H9 (cell line): Measurements from ENCODE around the gene DACH1. TPM values are rescaled to one million over a fixed set of nuclear protein-coding genes. Genes with fewer than 3 reads are reported as not detected.

Experiments used
- DNase-seq: peaks from one replicate; pipeline ENCODE4 v3.0.0-alpha.2; 2017
- H2AFZ ChIP-seq: one replicate; pipeline ENCODE4 v1.6.1; 2013; ENCODE audit warnings: mild to moderate bottlenecking, low read length, control low read depth, moderate library complexity
- H2AK5ac ChIP-seq: 2 replicates; pipeline ENCODE4 v1.6.1; 2013; ENCODE audit warnings: low read length, control low read depth, mixed read lengths; ENCODE audit not compliant: insufficient read length
- H2BK120ac ChIP-seq: one replicate; pipeline ENCODE4 v1.6.1; 2013; ENCODE audit warnings: low read depth, mild to moderate bottlenecking, low read length, control low read depth, inconsistent platforms; ENCODE audit not compliant: poor library complexity, severe bottlenecking
- H2BK12ac ChIP-seq: 2 replicates; pipeline ENCODE4 v1.6.1; 2013; ENCODE audit warnings: low read length, control low read depth, mixed read lengths, low read depth; ENCODE audit not compliant: insufficient read length
- H2BK15ac ChIP-seq: 2 replicates; pipeline ENCODE4 v1.6.1; 2013; ENCODE audit warnings: low read depth, low read length, control low read depth
- H2BK20ac ChIP-seq: one replicate; pipeline ENCODE4 v1.6.1; 2013; ENCODE audit warnings: low read depth, mild to moderate bottlenecking, low read length, control low read depth, inconsistent platforms; ENCODE audit not compliant: poor library complexity, severe bottlenecking
- H2BK5ac ChIP-seq: 2 replicates; pipeline ENCODE4 v1.6.1; 2013; ENCODE audit warnings: low read length, control low read depth, mixed read lengths; ENCODE audit not compliant: insufficient read length
- H3K14ac ChIP-seq: 2 replicates; pipeline ENCODE4 v1.6.1; 2013; ENCODE audit warnings: low read length, control low read depth; ENCODE audit not compliant: insufficient read depth
- H3K18ac ChIP-seq: 2 replicates; pipeline ENCODE4 v1.6.1; 2013; ENCODE audit warnings: low read depth, mild to moderate bottlenecking, mixed read lengths, low read length, control low read depth; ENCODE audit not compliant: insufficient read length
- H3K23ac ChIP-seq: 2 replicates; pipeline ENCODE4 v1.6.1; 2013; ENCODE audit warnings: low read length, control low read depth, mixed read lengths, low read depth; ENCODE audit not compliant: insufficient read length
- H3K23me2 ChIP-seq: 2 replicates; pipeline ENCODE4 v1.6.1; 2013; ENCODE audit warnings: low read depth, mild to moderate bottlenecking, mixed read lengths, low read length, control low read depth; ENCODE audit not compliant: insufficient read length, poor library complexity, severe bottlenecking
- H3K27ac ChIP-seq: 2 replicates; pipeline ENCODE4 v1.5.1; 2013; ENCODE audit warnings: low read length, control low read depth, mixed read lengths, low read depth; ENCODE audit not compliant: insufficient read length
- H3K27me3 ChIP-seq: 2 replicates; pipeline ENCODE4 v1.6.1; 2013; ENCODE audit warnings: low read length, control low read depth, inconsistent platforms; ENCODE audit not compliant: insufficient read depth
- H3K4ac ChIP-seq: 2 replicates; pipeline ENCODE4 v1.6.1; 2013; ENCODE audit warnings: low read depth, mild to moderate bottlenecking, control low read depth, inconsistent platforms, low read length, moderate library complexity
- H3K4me1 ChIP-seq: 2 replicates; pipeline ENCODE4 v1.6.1; 2013; ENCODE audit warnings: low read length, control low read depth, inconsistent platforms; ENCODE audit not compliant: insufficient read depth
- H3K4me2 ChIP-seq: 2 replicates; pipeline ENCODE4 v1.6.1; 2013; ENCODE audit warnings: low read length, control low read depth, mixed read lengths; ENCODE audit not compliant: insufficient read length, insufficient read depth
- H3K56ac ChIP-seq: 2 replicates; pipeline ENCODE4 v1.6.1; 2013; ENCODE audit warnings: low read depth, mild to moderate bottlenecking, mixed read lengths, low read length, control low read depth; ENCODE audit not compliant: insufficient read length
- H3K79me1 ChIP-seq: 2 replicates; pipeline ENCODE4 v1.6.1; 2013; ENCODE audit warnings: low read depth, mild to moderate bottlenecking, moderate library complexity, low read length, control low read depth, inconsistent platforms; ENCODE audit not compliant: insufficient read depth, poor library complexity, severe bottlenecking
- H3K79me2 ChIP-seq: 2 replicates; pipeline ENCODE4 v1.6.1; 2013; ENCODE audit warnings: low read length, control low read depth, inconsistent platforms; ENCODE audit not compliant: insufficient read depth
- H3K9ac ChIP-seq: 2 replicates; pipeline ENCODE4 v1.6.1; 2013; ENCODE audit warnings: low read length, control low read depth, mixed read lengths; ENCODE audit not compliant: insufficient read length; ENCODE audit errors: extremely low read depth
- H3K9me3 ChIP-seq: one replicate; pipeline ENCODE4 v1.6.1; 2013; ENCODE audit warnings: low read depth, low read length, inconsistent platforms; ENCODE audit not compliant: control insufficient read depth
- H3T11ph ChIP-seq: one replicate; pipeline ENCODE4 v1.6.1; 2013; ENCODE audit warnings: mild to moderate bottlenecking, low read length, control low read depth, inconsistent platforms
- H4K20me1 ChIP-seq: one replicate; pipeline ENCODE4 v1.6.1; 2013; ENCODE audit not compliant: control insufficient read depth, insufficient read length, insufficient read depth
- H4K5ac ChIP-seq: 2 replicates; pipeline ENCODE4 v1.6.1; 2013; ENCODE audit warnings: low read depth, mild to moderate bottlenecking, mixed read lengths, low read length, control low read depth; ENCODE audit not compliant: insufficient read length
- H4K8ac ChIP-seq: replicated peaks from 2 replicates; pipeline ENCODE4 v1.6.1; 2013; ENCODE audit warnings: low read length, control low read depth, mixed read lengths, low read depth; ENCODE audit not compliant: insufficient read length
- H4K91ac ChIP-seq: 2 replicates; pipeline ENCODE4 v1.6.1; 2013; ENCODE audit warnings: low read depth, mild to moderate bottlenecking, moderate library complexity, mixed read lengths, low read length, control low read depth; ENCODE audit not compliant: insufficient read length
- H3K27ac Mint-ChIP-seq, 3 experiments: 2 replicates in 2 of 3; 3 replicates in 1 of 3; pipeline ENCODE4 v1.8.0; 2020 to 2021; ENCODE audit warnings: mixed read lengths in 3 of 3, mild to moderate bottlenecking in 1 of 3, moderate library complexity in 1 of 3
- H3K27me3 Mint-ChIP-seq: 2 replicates; pipeline ENCODE4 v1.8.0; 2021; ENCODE audit warnings: low read depth, mild to moderate bottlenecking, moderate library complexity, mixed read lengths
- H3K36me3 Mint-ChIP-seq, 3 experiments: 2 replicates in 2 of 3; 3 replicates in 1 of 3; pipeline ENCODE4 v1.8.0; 2020 to 2021; ENCODE audit warnings: low read depth in 3 of 3, mixed read lengths in 3 of 3; ENCODE audit not compliant: insufficient read depth in 1 of 3
- H3K4me1 Mint-ChIP-seq, 2 experiments: 2 replicates each; pipeline ENCODE4 v1.8.0; 2020; ENCODE audit warnings: mixed read lengths in 2 of 2
- H3K4me3 Mint-ChIP-seq, 2 experiments: 2 replicates in 1 of 2; 3 replicates in 1 of 2; pipeline ENCODE4 v1.8.0; 2020 to 2021; ENCODE audit warnings: mild to moderate bottlenecking in 2 of 2, mixed read lengths in 2 of 2, moderate library complexity in 1 of 2
- H3K9me3 Mint-ChIP-seq, 2 experiments: 2 replicates in 1 of 2; 3 replicates in 1 of 2; pipeline ENCODE4 v1.8.0; 2020; ENCODE audit warnings: mild to moderate bottlenecking in 2 of 2, mixed read lengths in 2 of 2, moderate library complexity in 1 of 2
- CTCF ChIP-seq: fragments of 200-600 bp; sonication (generic); conservative IDR thresholded peaks from 3 replicates; pipeline ENCODE4 v1.8.0; 2021; ENCODE audit warnings: antibody characterized with exemption, mild to moderate bottlenecking
- WGBS: extraction: QIAGEN DNeasy Blood & Tissue Kit; methylation state at CpG from one replicate; pipeline ENCODE4 v1.1.7; 2013; ENCODE audit warnings: missing lambda C conversion rate, low lambda C conversion rate, mixed read lengths; ENCODE audit not compliant: insufficient read length; ENCODE audit errors: extremely low coverage; 5-methylcytosine and 5-hydroxymethylcytosine counted together
- total RNA-seq: library from RNA; stranded (reverse); gene quantifications from 2 replicates; pipeline ENCODE4 v1.2.1, GENCODE V29; 2021

DACH1 gene
- total RNA-seq, 1 experiment from 2014 or later: not detected

DNA sequence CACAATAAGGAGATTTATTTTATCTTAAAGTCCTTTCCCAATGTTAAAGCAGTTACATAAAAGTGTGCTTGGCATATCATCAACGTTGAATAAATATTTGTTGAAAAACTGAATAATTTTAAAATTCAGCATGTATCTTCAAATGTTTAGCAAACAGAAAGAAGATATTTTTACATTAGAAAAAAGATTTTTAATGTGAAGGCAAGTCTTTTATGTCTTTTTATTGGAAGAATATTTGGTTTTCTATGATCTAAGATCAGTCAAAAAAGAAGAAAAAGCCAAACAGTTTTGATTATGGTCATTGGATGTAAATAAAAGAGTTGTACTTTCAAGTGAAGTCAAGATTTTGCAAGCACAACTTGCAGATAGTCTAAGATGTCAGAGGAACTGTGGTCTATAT lies 397.4 kb downstream of the DACH1 start:
- H2BK15ac ChIP-seq: no peak overlapping the region
- H2AK5ac ChIP-seq: no peak overlapping the region
- no peak overlapping the region for H4K91ac ChIP-seq
- no peak overlapping the region for H3K4me2 ChIP-seq
- Mint-ChIP-seq H3K9me3 (no peaks in the 10 kb centered on the region), H3K27me3 (no peaks in the 10 kb centered on the region), H3K27ac (no peak overlapping the region), H3K4me3 (no peak overlapping the region), H3K36me3 (no peaks in the 10 kb centered on the region), H3K4me1 (no peaks in the 10 kb centered on the region; a peak in 1 of 4 replicates)
- H2BK20ac ChIP-seq: no peak overlapping the region
- no peak overlapping the region for H3K14ac ChIP-seq
- no peak overlapping the region for H3T11ph ChIP-seq
- H3K27ac ChIP-seq: no peak overlapping the region
- no peaks in the 10 kb centered on the region for H4K20me1 ChIP-seq
- no peak overlapping the region for H3K56ac ChIP-seq
- no peak overlapping the region for H2BK12ac ChIP-seq
- H3K23ac ChIP-seq: no peak overlapping the region
- H3K79me2 ChIP-seq: no peaks in the 10 kb centered on the region
- no peak overlapping the region for H3K4ac ChIP-seq
- H3K9ac ChIP-seq: no peak overlapping the region
- H3K18ac ChIP-seq: no peak overlapping the region
- no peaks in the 10 kb centered on the region for H3K27me3 ChIP-seq
- no peak overlapping the region for H2BK5ac ChIP-seq
- no peak overlapping the region for H2BK120ac ChIP-seq
- no peak for DNase-seq
- TF ChIP-seq CTCF: no peak
- H3K4me1 ChIP-seq: no peaks in the 10 kb centered on the region; the same call in 1 of the 2 replicates
- H3K79me1 ChIP-seq: no peaks in the 10 kb centered on the region
- H3K23me2 ChIP-seq: no peaks in the 10 kb centered on the region
- WGBS: no CpG with 5 or more reads among the region's 1 CpG
- H4K5ac ChIP-seq: no peak overlapping the region
- no peaks in the 10 kb centered on the region for H3K9me3 ChIP-seq
- no peak overlapping the region for H4K8ac ChIP-seq
- H2AFZ ChIP-seq: no peak overlapping the region
